Mesendoderm (in vitro differentiated cells): ENCODE data around the gene FTCDNL1.

Source experiments
- DNase-seq: peaks from one replicate; pipeline ENCODE4 v3.0.0; 2013
- H2AK5ac ChIP-seq: 2 replicates; pipeline ENCODE4 v1.6.1; 2013; ENCODE audit warnings: low read length, inconsistent platforms
- H2BK120ac ChIP-seq: 2 replicates; pipeline ENCODE4 v1.6.1; 2013; ENCODE audit warnings: low read depth, mild to moderate bottlenecking, low read length, moderate library complexity, mixed read lengths
- H2BK15ac ChIP-seq: replicated peaks from 2 replicates; pipeline ENCODE4 v1.6.1; 2013; ENCODE audit warnings: low read depth, mild to moderate bottlenecking, moderate library complexity
- H2BK5ac ChIP-seq: 2 replicates; pipeline ENCODE4 v1.6.1; 2013; ENCODE audit warnings: low read length, inconsistent platforms
- H3K18ac ChIP-seq: 2 replicates; pipeline ENCODE4 v1.6.1; 2013; ENCODE audit warnings: mild to moderate bottlenecking, low read length, mixed read lengths
- H3K23ac ChIP-seq: one replicate; pipeline ENCODE4 v1.6.1; 2013; ENCODE audit warnings: low read length
- H3K27ac ChIP-seq: 2 replicates; pipeline ENCODE4 v1.5.1; 2013; ENCODE audit warnings: low read depth, mild to moderate bottlenecking, inconsistent platforms, low read length, moderate library complexity
- H3K27me3 ChIP-seq: 2 replicates; pipeline ENCODE4 v1.6.1; 2013; ENCODE audit warnings: low read length, control low read depth, mild to moderate bottlenecking, inconsistent platforms; ENCODE audit not compliant: insufficient read depth, poor library complexity
- H3K36me3 ChIP-seq: 2 replicates; pipeline ENCODE4 v1.6.1; 2013; ENCODE audit warnings: low read length, inconsistent platforms; ENCODE audit not compliant: control insufficient read depth, insufficient read depth
- H3K4ac ChIP-seq: one replicate; pipeline ENCODE4 v1.6.1; 2013; ENCODE audit warnings: low read depth, mild to moderate bottlenecking, low read length, moderate library complexity
- H3K4me1 ChIP-seq: 2 replicates; pipeline ENCODE4 v1.6.1; 2013; ENCODE audit warnings: low read depth, low read length, inconsistent platforms; ENCODE audit not compliant: control insufficient read depth
- H3K4me2 ChIP-seq: 2 replicates; pipeline ENCODE4 v1.6.1; 2013; ENCODE audit warnings: low read length
- H3K4me3 ChIP-seq: 2 replicates; pipeline ENCODE4 v1.5.1; 2013; ENCODE audit warnings: mild to moderate bottlenecking, low read length
- H3K56ac ChIP-seq: one replicate; pipeline ENCODE4 v1.6.1; 2013; ENCODE audit warnings: low read length
- H3K79me1 ChIP-seq: 2 replicates; pipeline ENCODE4 v1.6.1; 2013; ENCODE audit warnings: low read length, inconsistent platforms
- H3K79me2 ChIP-seq: 2 replicates; pipeline ENCODE4 v1.6.1; 2013; ENCODE audit warnings: mild to moderate bottlenecking, low read length; ENCODE audit not compliant: control insufficient read depth, insufficient read depth
- H3K9ac ChIP-seq: 2 replicates; pipeline ENCODE4 v1.6.1; 2013; ENCODE audit warnings: low read length, inconsistent platforms
- H4K5ac ChIP-seq: one replicate; pipeline ENCODE4 v1.6.1; 2013; ENCODE audit warnings: low read length
- H4K8ac ChIP-seq: one replicate; pipeline ENCODE4 v1.6.1; 2013; ENCODE audit warnings: low read depth, mild to moderate bottlenecking, control low read depth, low read length, moderate library complexity
- WGBS: extraction: QIAGEN DNeasy Blood & Tissue Kit; methylation state at CpG from one replicate; pipeline ENCODE4 v1.1.7; 2013; ENCODE audit warnings: low lambda C conversion rate, missing lambda C conversion rate; ENCODE audit not compliant: insufficient coverage; ENCODE audit errors: extremely low coverage; 5-methylcytosine and 5-hydroxymethylcytosine counted together

The FTCDNL1 gene

GRCh38 chr2:199850218-199850717, 724 bp downstream of the FTCDNL1 start:
- Histone ChIP-seq H3K4me2 (peak overlapping the region; percentile 73), H3K27me3 (peaks cover 2% of the 10 kb centered on the region), H3K79me1 (no peaks in the 10 kb centered on the region), H3K27ac (no peak overlapping the region), H3K36me3 (no peaks in the 10 kb centered on the region), H3K9ac (peak overlapping the region; percentile 58), H3K4ac (no peak overlapping the region), H3K4me3 (no peak overlapping the region), H2AK5ac (no peak overlapping the region), H3K23ac (no peak overlapping the region), H4K8ac (no peak overlapping the region), H3K79me2 (no peaks in the 10 kb centered on the region), H2BK5ac (no peak overlapping the region), H2BK15ac (no peak overlapping the region), H4K5ac (no peak overlapping the region), H3K18ac (peak overlapping the region; percentile 42), H2BK120ac (no peak overlapping the region), H3K56ac (peak overlapping the region; percentile 81), H3K4me1 (no peaks in the 10 kb centered on the region)
- no CpG with 5 or more reads among the region's 12 CpGs for WGBS
- no peak for DNase-seq

GRCh38 chr2:199848389-199849130, 2.4 kb downstream of the FTCDNL1 start:
- no peaks in the 10 kb centered on the region for H3K79me2 ChIP-seq
- no peak overlapping the region for H2BK5ac ChIP-seq
- no peak overlapping the region for H3K4ac ChIP-seq
- H3K27me3 ChIP-seq, result peaks cover 2% of the 10 kb centered on the region
- no peak overlapping the region for H3K9ac ChIP-seq
- no peak overlapping the region for H4K8ac ChIP-seq
- H3K4me2 ChIP-seq, result no peak overlapping the region
- H3K36me3 ChIP-seq, result no peaks in the 10 kb centered on the region
- no peak overlapping the region for H3K56ac ChIP-seq
- H3K18ac ChIP-seq, result no peak overlapping the region
- no peak overlapping the region for H3K27ac ChIP-seq
- no peak overlapping the region for H2BK15ac ChIP-seq
- WGBS, result no CpG with 5 or more reads among the region's 11 CpGs
- H2BK120ac ChIP-seq, result no peak overlapping the region
- no peak overlapping the region for H2AK5ac ChIP-seq
- no peaks in the 10 kb centered on the region for H3K79me1 ChIP-seq
- no peak overlapping the region for H4K5ac ChIP-seq
- H3K23ac ChIP-seq, result no peak overlapping the region
- no peak overlapping the region for H3K4me3 ChIP-seq
- no peak for DNase-seq
- H3K4me1 ChIP-seq, result no peaks in the 10 kb centered on the region

GRCh38 chr2:199847181-199847864, 3.7 kb downstream of the FTCDNL1 start:
- Histone ChIP-seq H3K9ac (no peak overlapping the region), H3K56ac (no peak overlapping the region), H3K4me3 (no peak overlapping the region), H2BK5ac (no peak overlapping the region), H3K18ac (no peak overlapping the region), H3K36me3 (no peaks in the 10 kb centered on the region), H4K8ac (no peak overlapping the region), H3K27ac (no peak overlapping the region), H2BK15ac (no peak overlapping the region), H2BK120ac (no peak overlapping the region), H3K4me1 (no peaks in the 10 kb centered on the region), H4K5ac (no peak overlapping the region), H2AK5ac (no peak overlapping the region), H3K79me2 (no peaks in the 10 kb centered on the region), H3K4me2 (no peak overlapping the region), H3K23ac (no peak overlapping the region), H3K27me3 (peaks cover 2% of the 10 kb centered on the region), H3K4ac (no peak overlapping the region), H3K79me1 (no peaks in the 10 kb centered on the region)
- no CpG with 5 or more reads among the region's 2 CpGs for WGBS
- DNase-seq, result no peak

GRCh38 chr2:199842631-199843395, 8.2 kb downstream of the FTCDNL1 start:
- Histone ChIP-seq H3K27ac (no peak overlapping the region), H3K4me1 (no peaks in the 10 kb centered on the region), H3K4ac (no peak overlapping the region), H3K27me3 (no peaks in the 10 kb centered on the region), H3K79me2 (no peaks in the 10 kb centered on the region), H2BK5ac (no peak overlapping the region), H3K4me3 (no peak overlapping the region), H3K4me2 (no peak overlapping the region), H2BK120ac (no peak overlapping the region), H3K36me3 (no peaks in the 10 kb centered on the region), H3K56ac (no peak overlapping the region), H2BK15ac (no peak overlapping the region), H3K79me1 (no peaks in the 10 kb centered on the region), H3K23ac (no peak overlapping the region), H2AK5ac (no peak overlapping the region), H3K18ac (no peak overlapping the region), H4K5ac (no peak overlapping the region), H4K8ac (no peak overlapping the region), H3K9ac (no peak overlapping the region)
- no CpG with 5 or more reads among the region's 3 CpGs for WGBS
- no peak for DNase-seq

- H2BK15ac ChIP-seq, result no peak overlapping the region
- H2BK120ac ChIP-seq, result no peak overlapping the region
- no peak overlapping the region for H3K9ac ChIP-seq
- H3K4me2 ChIP-seq, result no peak overlapping the region
- no CpG with 5 or more reads among the region's 1 CpG for WGBS
- no peaks in the 10 kb centered on the region for H3K4me1 ChIP-seq
- H2AK5ac ChIP-seq, result no peak overlapping the region
- no peak overlapping the region for H4K5ac ChIP-seq
- no peak overlapping the region for H4K8ac ChIP-seq
- H3K4ac ChIP-seq, result no peak overlapping the region
- no peaks in the 10 kb centered on the region for H3K79me1 ChIP-seq
- DNase-seq, result no peak
- H3K27me3 ChIP-seq, result no peaks in the 10 kb centered on the region
- H3K79me2 ChIP-seq, result no peaks in the 10 kb centered on the region
- H2BK5ac ChIP-seq, result no peak overlapping the region
- H3K56ac ChIP-seq, result no peak overlapping the region
- no peak overlapping the region for H3K18ac ChIP-seq
- no peak overlapping the region for H3K23ac ChIP-seq
- H3K27ac ChIP-seq, result no peak overlapping the region
- no peaks in the 10 kb centered on the region for H3K36me3 ChIP-seq
- H3K4me3 ChIP-seq, result no peak overlapping the region
Measured at GRCh38 chr2:199841409-199841808, 9.6 kb downstream of the FTCDNL1 start.
